ENCODE measurements around the gene RAMP1.

DNA sequence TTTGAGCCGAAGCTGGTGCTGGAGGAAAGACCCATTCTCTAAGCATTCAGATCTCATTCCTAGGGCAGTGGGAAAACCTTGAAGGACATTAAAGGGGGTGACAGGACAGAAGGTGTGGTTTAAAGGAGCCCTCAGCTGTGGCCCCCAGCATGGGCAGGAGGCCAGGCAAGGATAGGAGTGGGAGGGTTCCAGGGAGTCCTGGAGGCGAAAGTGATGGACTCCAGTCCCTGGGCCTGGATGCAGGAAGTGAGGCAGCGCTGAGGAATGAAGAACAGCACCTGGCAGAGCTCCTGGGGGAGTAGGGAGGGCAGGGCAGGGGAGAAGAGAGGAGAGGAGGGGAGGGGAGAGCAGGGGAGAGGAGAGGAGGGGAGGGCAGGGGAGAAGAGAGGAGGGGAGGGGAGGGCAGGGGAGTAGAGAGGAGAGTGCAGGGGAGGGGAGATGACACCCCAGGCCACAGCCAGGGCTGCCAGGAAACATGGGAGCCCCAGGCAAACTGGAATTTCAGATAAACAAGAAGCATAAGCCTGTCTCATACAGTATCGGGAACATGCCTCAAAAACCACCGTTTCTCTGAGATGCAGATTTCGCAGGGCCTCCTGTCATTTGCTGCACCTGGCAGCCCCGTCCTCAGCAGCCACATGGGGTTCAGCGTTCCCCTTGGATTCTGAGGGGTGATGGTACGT lies 5.7 kb downstream of the RAMP1 start:
- TF ChIP-seq, protein P1, sequence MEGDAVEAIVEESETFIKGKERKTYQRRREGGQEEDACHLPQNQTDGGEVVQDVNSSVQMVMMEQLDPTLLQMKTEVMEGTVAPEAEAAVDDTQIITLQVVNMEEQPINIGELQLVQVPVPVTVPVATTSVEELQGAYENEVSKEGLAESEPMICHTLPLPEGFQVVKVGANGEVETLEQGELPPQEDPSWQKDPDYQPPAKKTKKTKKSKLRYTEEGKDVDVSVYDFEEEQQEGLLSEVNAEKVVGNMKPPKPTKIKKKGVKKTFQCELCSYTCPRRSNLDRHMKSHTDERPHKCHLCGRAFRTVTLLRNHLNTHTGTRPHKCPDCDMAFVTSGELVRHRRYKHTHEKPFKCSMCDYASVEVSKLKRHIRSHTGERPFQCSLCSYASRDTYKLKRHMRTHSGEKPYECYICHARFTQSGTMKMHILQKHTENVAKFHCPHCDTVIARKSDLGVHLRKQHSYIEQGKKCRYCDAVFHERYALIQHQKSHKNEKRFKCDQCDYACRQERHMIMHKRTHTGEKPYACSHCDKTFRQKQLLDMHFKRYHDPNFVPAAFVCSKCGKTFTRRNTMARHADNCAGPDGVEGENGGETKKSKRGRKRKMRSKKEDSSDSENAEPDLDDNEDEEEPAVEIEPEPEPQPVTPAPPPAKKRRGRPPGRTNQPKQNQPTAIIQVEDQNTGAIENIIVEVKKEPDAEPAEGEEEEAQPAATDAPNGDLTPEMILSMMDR (conservative IDR thresholded peaks at IDR 0.05 in 1 of 2, IDR thresholded peaks at IDR 0.05 in 1 of 2; ENCODE audit: low read depth in 1 of 2, low read length in 2 of 2) = no peak
- TF ChIP-seq EZH2 (IDR thresholded peaks at IDR 0.05; ENCODE audit: low read length, missing control alignments) = no peak

All from fibroblast of lung (primary cell).